Suprapubic skin (tissue), 4 donors: ENCODE measurements around the gene LYSMD4. TPM values are rescaled to one million over a fixed set of nuclear protein-coding genes. Genes with fewer than 3 reads are reported as not detected.
"Not testable (repeated sequence)": the region's sequence is repeated elsewhere in the genome, so short reads cannot be mapped to it uniquely, and the experiment has no call there.

ENCODE experiments used
- DNase-seq, 2 donors: peaks; one replicate each; pipeline ENCODE4 v3.0.0-alpha.2; 2019; ENCODE audit warnings: low spot score in 2 of 2
- H3K27ac ChIP-seq: fragments of 200-600 bp; sonication (generic); one replicate; pipeline ENCODE4 v1.5.1; 2019
- H3K27me3 ChIP-seq: fragments of 200-600 bp; sonication (generic); one replicate; pipeline ENCODE4 v1.5.1; 2019
- H3K36me3 ChIP-seq: fragments of 200-600 bp; sonication (generic); one replicate; pipeline ENCODE4 v1.5.1; 2019
- H3K4me1 ChIP-seq: fragments of 200-600 bp; sonication (generic); one replicate; pipeline ENCODE4 v1.5.1; 2019
- H3K4me3 ChIP-seq: fragments of 200-600 bp; sonication (generic); one replicate; pipeline ENCODE4 v1.5.1; 2019; ENCODE audit warnings: mild to moderate bottlenecking
- H3K9me3 ChIP-seq: fragments of 200-600 bp; sonication (generic); one replicate; pipeline ENCODE4 v1.5.1; 2019
- EP300 ChIP-seq: sonication (generic); formaldehyde crosslinking; IDR thresholded peaks from one replicate; pipeline ENCODE4 v1.6.1; 2017; ENCODE audit warnings: antibody characterized with exemption
- POLR2A ChIP-seq, 2 donors: fragments of 450-650 bp; IDR thresholded peaks; one replicate each; pipeline ENCODE4 v1.6.1; 2017; ENCODE audit warnings: antibody characterized with exemption in 2 of 2, mild to moderate bottlenecking in 2 of 2, moderate library complexity in 2 of 2
- POLR2AphosphoS5 ChIP-seq, 3 donors: sonication (generic); formaldehyde crosslinking; IDR thresholded peaks; one replicate each; pipeline ENCODE4 v1.6.1; 2017; ENCODE audit warnings: antibody characterized with exemption in 3 of 3
- WGBS: methylation state at CpG from one replicate; pipeline ENCODE4 v1.1.5; 2018; 5-methylcytosine and 5-hydroxymethylcytosine counted together
- total RNA-seq, 4 donors: library from RNA; depleted of rRNA; stranded (reverse); fragments of >200 nt; gene quantifications; one replicate each; pipeline ENCODE4 v1.1.0, GENCODE V29; 2016
- TF ChIP-seq, protein P1 (sequence below), 2 donors: fragments of 200-600 bp in 1 of 2; fragments of 450-650 bp in 1 of 2; sonication (generic) in 1 of 2; IDR thresholded peaks; one replicate each; pipeline ENCODE4 v1.5.1; 2016 to 2019; ENCODE audit warnings: antibody characterized with exemption in 2 of 2, mild to moderate bottlenecking in 1 of 2, moderate library complexity in 1 of 2

LYSMD4 gene
- total RNA-seq, 4 donors from 2014 or later = 19.7 to 52.8 (median 35.0) TPM

DNA sequence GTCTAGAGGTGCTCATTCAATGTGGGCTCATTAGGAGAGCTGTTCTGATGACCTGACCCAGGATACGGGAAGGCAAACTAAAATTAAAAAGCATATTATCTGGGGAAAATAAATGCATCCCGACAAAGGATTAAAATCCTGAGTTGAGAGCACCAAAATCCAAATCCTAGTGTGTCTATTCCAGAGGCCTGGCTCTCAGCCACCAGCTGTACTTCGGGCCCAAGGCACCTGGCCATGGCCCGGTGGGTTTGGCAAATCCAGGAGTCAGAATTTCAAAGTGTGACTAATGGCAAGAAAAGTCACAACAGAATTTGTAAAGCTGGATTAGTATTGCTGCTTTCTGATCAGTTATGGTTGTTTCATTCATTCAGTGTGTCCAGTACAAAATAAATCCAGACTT is 2.6 kb upstream of the LYSMD4 start:
- Histone ChIP-seq H3K9me3 (no peaks in the 10 kb centered on the region), H3K36me3 (no peaks in the 10 kb centered on the region), H3K4me1 (peaks cover 24% of the 10 kb centered on the region), H3K4me3 (no peak overlapping the region), H3K27me3 (no peaks in the 10 kb centered on the region), H3K27ac (no peak overlapping the region)
- TF ChIP-seq EP300 (no peak), POLR2AphosphoS5 (IDR thresholded peaks at IDR 0.05) (no peak), POLR2A (IDR thresholded peaks at IDR 0.05) (no peak)
- TF ChIP-seq, protein P1, sequence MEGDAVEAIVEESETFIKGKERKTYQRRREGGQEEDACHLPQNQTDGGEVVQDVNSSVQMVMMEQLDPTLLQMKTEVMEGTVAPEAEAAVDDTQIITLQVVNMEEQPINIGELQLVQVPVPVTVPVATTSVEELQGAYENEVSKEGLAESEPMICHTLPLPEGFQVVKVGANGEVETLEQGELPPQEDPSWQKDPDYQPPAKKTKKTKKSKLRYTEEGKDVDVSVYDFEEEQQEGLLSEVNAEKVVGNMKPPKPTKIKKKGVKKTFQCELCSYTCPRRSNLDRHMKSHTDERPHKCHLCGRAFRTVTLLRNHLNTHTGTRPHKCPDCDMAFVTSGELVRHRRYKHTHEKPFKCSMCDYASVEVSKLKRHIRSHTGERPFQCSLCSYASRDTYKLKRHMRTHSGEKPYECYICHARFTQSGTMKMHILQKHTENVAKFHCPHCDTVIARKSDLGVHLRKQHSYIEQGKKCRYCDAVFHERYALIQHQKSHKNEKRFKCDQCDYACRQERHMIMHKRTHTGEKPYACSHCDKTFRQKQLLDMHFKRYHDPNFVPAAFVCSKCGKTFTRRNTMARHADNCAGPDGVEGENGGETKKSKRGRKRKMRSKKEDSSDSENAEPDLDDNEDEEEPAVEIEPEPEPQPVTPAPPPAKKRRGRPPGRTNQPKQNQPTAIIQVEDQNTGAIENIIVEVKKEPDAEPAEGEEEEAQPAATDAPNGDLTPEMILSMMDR (IDR thresholded peaks at IDR 0.05) = no peak
- WGBS = 72% methylated on average over 4 of the region's 4 CpGs
- no peak for DNase-seq

DNA sequence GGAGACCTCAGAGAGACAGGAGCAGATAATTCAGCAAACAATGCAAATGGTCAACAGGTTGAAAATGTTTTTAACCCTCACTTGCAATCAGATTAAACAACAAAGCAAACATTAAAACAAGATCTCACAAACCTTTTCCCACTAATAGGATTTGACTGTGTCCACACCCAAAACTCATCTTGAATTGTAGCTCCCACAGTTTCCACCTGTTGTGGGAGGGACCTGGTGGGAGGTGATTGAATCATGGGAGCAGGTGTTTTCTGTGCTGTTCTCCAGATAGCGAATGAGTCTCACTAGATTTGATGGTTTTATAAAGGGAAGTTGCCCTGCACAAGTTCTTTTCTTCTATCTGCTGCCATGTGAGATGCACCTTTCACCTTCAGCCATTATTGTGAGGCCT is 1.3 kb upstream of the LYSMD4 start:
- no peaks in the 10 kb centered on the region for H3K9me3 ChIP-seq
- peaks cover 31% of the 10 kb centered on the region for H3K4me1 ChIP-seq
- WGBS = 90% methylated on average over 1 of the region's 1 CpG
- H3K36me3 ChIP-seq = peaks cover under 1% of the 10 kb centered on the region
- DNase-seq = no peak
- no peak overlapping the region for H3K4me3 ChIP-seq
- TF ChIP-seq POLR2A (IDR thresholded peaks at IDR 0.05) (no peak), POLR2AphosphoS5 (IDR thresholded peaks at IDR 0.05) (no peak), EP300 (no peak)
- TF ChIP-seq, protein P1 (IDR thresholded peaks at IDR 0.05) = no peak
- H3K27me3 ChIP-seq = no peaks in the 10 kb centered on the region
- H3K27ac ChIP-seq = no peak overlapping the region

DNA sequence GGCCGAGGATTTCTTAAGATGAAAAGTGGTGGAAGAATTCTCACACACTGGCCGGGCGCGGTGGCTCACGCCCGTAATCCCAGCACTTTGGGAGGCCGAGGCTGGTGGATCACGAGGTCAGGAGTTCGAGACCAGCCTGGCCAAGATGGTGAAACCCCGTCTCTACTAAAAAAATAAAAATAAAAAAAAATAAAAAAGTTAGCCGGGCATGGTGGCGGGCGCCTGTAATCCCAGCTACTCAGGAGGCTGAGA is 729 bp upstream of the LYSMD4 start:
- 89% methylated on average over 13 of the region's 13 CpGs for WGBS
- DNase-seq, H3K36me3 ChIP-seq, H3K27me3 ChIP-seq, H3K9me3 ChIP-seq: not testable (repeated sequence)
- peaks cover 31% of the 10 kb centered on the region for H3K4me1 ChIP-seq
- peak overlapping the region; percentile 97 for H3K27ac ChIP-seq
- peak overlapping the region; percentile 99 for H3K4me3 ChIP-seq

GRCh38 chr15:99732751-99733267 is 428 bp downstream of the LYSMD4 start:
- 0% methylated on average over 7 of the region's 46 CpGs for WGBS
- Histone ChIP-seq H3K36me3 (peaks cover 18% of the 10 kb centered on the region), H3K27me3 (no peaks in the 10 kb centered on the region), H3K27ac (peak overlapping the region; percentile 97), H3K4me1 (peaks cover 31% of the 10 kb centered on the region), H3K9me3 (no peaks in the 10 kb centered on the region), H3K4me3 (peak overlapping the region; percentile 99)
- peak in 1 of 2 donors; percentile 84 for DNase-seq
- TF ChIP-seq POLR2A (IDR thresholded peaks at IDR 0.05) (no peak), EP300 (no peak), POLR2AphosphoS5 (IDR thresholded peaks at IDR 0.05) (no peak)
- TF ChIP-seq, protein P1 (IDR thresholded peaks at IDR 0.05) = no peak

DNA sequence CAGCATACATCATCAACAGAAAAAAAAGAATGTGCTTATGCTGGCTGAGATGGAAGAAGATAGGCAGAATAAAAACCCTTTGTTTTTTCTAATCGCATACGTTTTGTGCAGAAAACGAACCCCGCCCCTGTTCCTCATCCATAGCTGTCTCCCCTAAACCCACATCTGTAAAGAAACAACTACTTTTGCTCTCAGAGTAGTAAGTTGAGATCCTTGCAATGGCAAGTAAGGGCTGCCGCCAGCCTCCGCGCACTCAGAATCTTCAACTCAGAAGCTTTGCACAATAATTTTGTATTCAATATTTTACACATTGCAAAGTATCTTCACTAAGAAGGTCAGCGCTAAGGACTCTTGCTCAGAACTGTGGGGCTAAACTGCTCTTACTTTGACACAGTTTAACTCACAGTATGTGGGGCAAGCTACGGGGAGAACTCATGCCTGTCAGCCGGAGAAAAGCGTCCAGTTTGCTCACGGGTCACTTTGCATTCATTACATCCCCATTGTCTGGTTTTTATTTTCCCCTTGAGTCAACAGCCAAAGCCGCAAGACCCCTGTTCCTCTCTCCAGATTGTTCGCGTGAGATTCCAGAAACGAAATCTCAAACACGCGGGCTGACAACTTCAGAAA is 1.0 kb downstream of the LYSMD4 start:
- Histone ChIP-seq H3K4me1 (peaks cover 31% of the 10 kb centered on the region), H3K27ac (peak overlapping the region; percentile 97), H3K4me3 (peak overlapping the region; percentile 99), H3K9me3 (no peaks in the 10 kb centered on the region), H3K27me3 (no peaks in the 10 kb centered on the region), H3K36me3 (peaks cover 22% of the 10 kb centered on the region)
- TF ChIP-seq EP300 (no peak), POLR2A (IDR thresholded peaks at IDR 0.05) (no peak), POLR2AphosphoS5 (IDR thresholded peaks at IDR 0.05) (no peak)
- TF ChIP-seq, protein P1 (IDR thresholded peaks at IDR 0.05) = no peak
- no peak for DNase-seq
- WGBS = 14% methylated on average over 18 of the region's 18 CpGs
